ENCODE measurements around the gene AKAP13. TPM values are rescaled to one million over a fixed set of nuclear protein-coding genes. Genes with fewer than 3 reads are reported as not detected.
A peak's percentile ranks its signal among the peaks of the same experiment; 100 is the strongest.

Gene AKAP13
- total and polyA plus RNA-seq, 2 of the 13 experiments (the other 11 are each of a cell fraction or from before 2014, with no cell fraction given), result 6.7 to 27.1 TPM

- 0 out of 4 replicates have a peak, but pooled peaks of 1 of the 2 experiments have one; percentile 31 for TF ChIP-seq KLF16 (CRISPR knock-in tag; IDR thresholded peaks at IDR 0.05)
- 0 out of 2 replicates have a peak, but pooled peaks have one; percentile 61 for TF ChIP-seq ZMYM2 (CRISPR knock-in tag; IDR thresholded peaks at IDR 0.05)
- peak; percentile 38; the same call in 1 of the 2 replicates for TF ChIP-seq PHF20 (CRISPR knock-in tag; IDR thresholded peaks at IDR 0.05)
- TF ChIP-seq ZNF512B (CRISPR knock-in tag; IDR thresholded peaks at IDR 0.05; ENCODE audit: borderline replicate concordance), result peak; percentile 88; the same call in 1 of the 2 replicates
- peak; percentile 60 for TF ChIP-seq KAT8 (CRISPR knock-in tag; IDR thresholded peaks at IDR 0.05)
- TF ChIP-seq DR1 (CRISPR knock-in tag; IDR thresholded peaks at IDR 0.05), result no peak
- 0 out of 2 replicates have a peak, but pooled peaks have one; percentile 50 for TF ChIP-seq JUN (CRISPR knock-in tag; IDR thresholded peaks at IDR 0.05)
- TF ChIP-seq TIGD3 (CRISPR knock-in tag; IDR thresholded peaks at IDR 0.05; ENCODE audit: borderline replicate concordance), result no peak
- peak; percentile 37; the same call in 1 of the 2 replicates for TF ChIP-seq HDAC2 (CRISPR knock-in tag; IDR thresholded peaks at IDR 0.05)
- peak; percentile 30; the same call in 1 of the 2 replicates for TF ChIP-seq TARDBP (CRISPR knock-in tag; IDR thresholded peaks at IDR 0.05)
- no peak for TF ChIP-seq SRF (IDR thresholded peaks at IDR 0.05; ENCODE audit: low read depth, low read length)
- 0 out of 2 replicates have a peak, but pooled peaks have one; percentile 20 for TF ChIP-seq HOXA5 (CRISPR knock-in tag; IDR thresholded peaks at IDR 0.05)
- TF ChIP-seq MIXL1 (CRISPR knock-in tag; IDR thresholded peaks at IDR 0.05), result peak; percentile 29; the same call in 1 of the 2 replicates
- TF ChIP-seq, protein P1, sequence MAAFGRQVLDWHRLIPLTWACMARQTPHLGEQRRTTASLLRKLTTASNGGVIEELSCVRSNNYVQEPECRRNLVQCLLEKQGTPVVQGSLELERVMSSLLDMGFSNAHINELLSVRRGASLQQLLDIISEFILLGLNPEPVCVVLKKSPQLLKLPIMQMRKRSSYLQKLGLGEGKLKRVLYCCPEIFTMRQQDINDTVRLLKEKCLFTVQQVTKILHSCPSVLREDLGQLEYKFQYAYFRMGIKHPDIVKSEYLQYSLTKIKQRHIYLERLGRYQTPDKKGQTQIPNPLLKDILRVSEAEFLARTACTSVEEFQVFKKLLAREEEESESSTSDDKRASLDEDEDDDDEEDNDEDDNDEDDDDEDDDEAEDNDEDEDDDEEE (CRISPR knock-in tag; IDR thresholded peaks at IDR 0.05), result peak; percentile 37; the same call in 1 of the 2 replicates
- TF ChIP-seq CHD4 (IDR thresholded peaks at IDR 0.05; ENCODE audit: borderline replicate concordance, low read length), result no peak
- no peak for TF ChIP-seq KDM6A (CRISPR knock-in tag; IDR thresholded peaks at IDR 0.05; ENCODE audit: low read depth)
- TF ChIP-seq ETV6 (CRISPR knock-in tag; conservative IDR thresholded peaks at IDR 0.05), result 0 out of 2 replicates have a peak, but pooled peaks have one; percentile 15
- TF ChIP-seq SOX6 (IDR thresholded peaks at IDR 0.05), result no peak
- TF ChIP-seq SOX6 (CRISPR knock-in tag; IDR thresholded peaks at IDR 0.05), result peak; percentile 35; the same call in 1 of the 2 replicates
- TF ChIP-seq ZNF557 (CRISPR knock-in tag; IDR thresholded peaks at IDR 0.05), result no peak
- TF ChIP-seq ZNF792 (CRISPR knock-in tag; IDR thresholded peaks at IDR 0.05), result peak; percentile 13; the same call in 1 of the 2 replicates
- no peak for TF ChIP-seq ZNF639 (CRISPR knock-in tag; conservative IDR thresholded peaks at IDR 0.05)
- no peak for TF ChIP-seq ZNF563 (CRISPR knock-in tag; IDR thresholded peaks at IDR 0.05)
Measured at GRCh38 chr15:85330901-85331588, 49.4 kb upstream of the AKAP13 start (continued).
